GM12878 (cell line): ENCODE measurements around the gene SLC4A2. TPM values are rescaled to one million over a fixed set of nuclear protein-coding genes. Genes with fewer than 3 reads are reported as not detected.

Experiments
- ATAC-seq: fragments of 200-7000 bp; cut with Tn5 transposase; 3 replicates; pipeline ENCODE4 v1.9.1; 2020; ENCODE audit warnings: mild to moderate bottlenecking, moderate library complexity
- BruUV-seq: library from RNA; stranded (reverse); fragments of 400-500 nt; replicated peaks from 2 replicates; lab custom pipeline; 2021; lab: Mats Ljungman, UMichigan
- CTCF ChIA-PET: fragments of 300-600 bp; sonication (Branson Sonifier 250); formaldehyde crosslinking; extraction: SDS; loops from one replicate; lab custom pipeline; 2021; ENCODE audit warnings: inconsistent platforms; lab: Yijun Ruan, JAX
- POLR2A ChIA-PET: fragments of 350-600 bp; formaldehyde crosslinking; extraction: SDS; loops from one replicate; lab custom pipeline; 2021; ENCODE audit warnings: inconsistent platforms; lab: Charles Lee
- RAD21 ChIA-PET: fragments of 300-600 bp; sonication (Branson Sonifier 250); formaldehyde crosslinking; loops from one replicate; lab custom pipeline; 2023; ENCODE audit warnings: antibody characterized with exemption; ENCODE audit not compliant: unreplicated experiment; lab: Charles Lee
- SMC1A ChIA-PET: fragments of 300-600 bp; sonication (Branson Sonifier 250); formaldehyde crosslinking; loops from one replicate; lab custom pipeline; 2023; ENCODE audit not compliant: unreplicated experiment, uncharacterized antibody; lab: Charles Lee
- DNase-seq: peaks from one replicate; pipeline ENCODE4 v3.0.0-alpha.2; 2011; ENCODE audit warnings: low read depth, low spot score
- FAIRE-seq: peaks from 3 replicates; lab custom pipeline; 2011; peaks lifted over from hg19 to GRCh38; lab: Jason Lieb, UNC
- H2AFZ ChIP-seq: 2 replicates; pipeline ENCODE4 v1.6.0; 2011; ENCODE audit warnings: low read depth, low read length, control low read depth; ENCODE audit not compliant: control insufficient read depth
- H3K27ac ChIP-seq: 2 replicates; pipeline ENCODE4 v1.5.1; 2011; ENCODE audit warnings: control low read depth; ENCODE audit not compliant: control insufficient read depth, insufficient read depth
- H3K27me3 ChIP-seq, 2 experiments: replicated peaks in 1 of 2; 2 replicates each; pipeline versions ENCODE4 v1.6.0 to v1.6.1; 2011; ENCODE audit warnings: low read length in 1 of 2; ENCODE audit not compliant: control insufficient read depth in 2 of 2, insufficient read depth in 2 of 2
- H3K36me3 ChIP-seq, 2 experiments: 2 replicates each; pipeline ENCODE4 v1.5.1; 2011; ENCODE audit warnings: low read length in 1 of 2; ENCODE audit not compliant: control insufficient read depth in 2 of 2, insufficient read depth in 2 of 2
- H3K4me1 ChIP-seq: 2 replicates; pipeline ENCODE4 v1.6.1; 2011; ENCODE audit warnings: mild to moderate bottlenecking, low read length, moderate library complexity, mixed read lengths; ENCODE audit not compliant: control insufficient read depth, insufficient read depth
- H3K4me2 ChIP-seq: 2 replicates; pipeline ENCODE4 v1.6.0; 2011; ENCODE audit warnings: control low read depth; ENCODE audit not compliant: control insufficient read depth, insufficient read depth
- H3K4me3 ChIP-seq: fragments of 200-600 bp; sonication (generic); 2 replicates; pipeline ENCODE4 v1.5.1; 2016
- H3K79me2 ChIP-seq: 2 replicates; pipeline ENCODE4 v1.6.0; 2011; ENCODE audit warnings: low read length; ENCODE audit not compliant: control insufficient read depth, insufficient read depth
- H3K9ac ChIP-seq: 2 replicates; pipeline ENCODE4 v1.8.0; 2011; ENCODE audit warnings: low read length, control low read depth, mixed read lengths; ENCODE audit not compliant: control insufficient read depth, insufficient read depth
- H3K9me3 ChIP-seq: replicated peaks from 3 replicates; pipeline ENCODE4 v1.5.1; 2011; ENCODE audit warnings: mild to moderate bottlenecking, low read length; ENCODE audit not compliant: control insufficient read depth, insufficient read depth
- H4K20me1 ChIP-seq: 2 replicates; pipeline ENCODE4 v1.6.0; 2011; ENCODE audit not compliant: control insufficient read depth, insufficient read depth
- BHLHE40 ChIP-seq, 2 experiments: fragments of 450-650 bp in 1 of 2; IDR thresholded peaks; 2 replicates each; pipeline ENCODE4 v1.6.1; 2011 to 2017; ENCODE audit warnings: low read depth in 2 of 2, borderline replicate concordance in 1 of 2, improper control_type of control experiment in 1 of 2, low read length in 1 of 2, mild to moderate bottlenecking in 1 of 2
- HCFC1 ChIP-seq: fragments of 150-350 bp; IDR thresholded peaks from 2 replicates; pipeline ENCODE4 v1.6.1; 2014; ENCODE audit warnings: low read length
- IRF5 ChIP-seq: fragments of 450-650 bp; IDR thresholded peaks from 2 replicates; pipeline ENCODE4 v1.6.1; 2017; ENCODE audit warnings: borderline replicate concordance
- MEF2A ChIP-seq: IDR thresholded peaks from 2 replicates; pipeline ENCODE4 v1.6.1; 2011; ENCODE audit warnings: low read depth, mild to moderate bottlenecking, low read length, moderate library complexity; ENCODE audit not compliant: insufficient read depth
- MTA2 ChIP-seq: fragments of 450-650 bp; IDR thresholded peaks from 2 replicates; pipeline ENCODE4 v1.6.1; 2016; ENCODE audit warnings: low read depth, mild to moderate bottlenecking, moderate library complexity
- SMAD1 ChIP-seq: fragments of 450-650 bp; IDR thresholded peaks from 2 replicates; pipeline ENCODE4 v1.6.1; 2018; ENCODE audit warnings: mild to moderate bottlenecking, low read depth; ENCODE audit not compliant: partially characterized antibody
- SREBF1 ChIP-seq: IDR thresholded peaks from 2 replicates; pipeline ENCODE4 v1.6.1; 2012; ENCODE audit warnings: mild to moderate bottlenecking, low read length
- TCF12 ChIP-seq: IDR thresholded peaks from 2 replicates; pipeline ENCODE4 v1.6.1; 2011; ENCODE audit warnings: low read depth, mild to moderate bottlenecking, low read length
- ZNF274 ChIP-seq: IDR thresholded peaks from one replicate; pipeline ENCODE4 v1.8.0; 2011; ENCODE audit not compliant: insufficient read length, insufficient read depth
- WGBS: methylation state at CpG from one replicate; pipeline ENCODE4 v1.1.6; 2016; ENCODE audit warnings: low lambda C conversion rate; ENCODE audit not compliant: insufficient replicate concordance, insufficient coverage; ENCODE audit errors: missing lambda C conversion rate; 5-methylcytosine and 5-hydroxymethylcytosine counted together
- in situ Hi-C: fragments of 300-500 bp; cut with MboI; formaldehyde crosslinking; loops from 9 replicates; pipeline ENCODE4 v1.14.3; 2018; ENCODE audit warnings: mixed read lengths
- intact Hi-C: fragments of 100-400 bp; cut with micrococcal nuclease; formaldehyde crosslinking; loops from one replicate; pipeline ENCODE4 v1.14.2; 2022; ENCODE audit not compliant: unreplicated experiment
- polyA plus RNA-seq, 11 experiments: library from polyadenylated mRNA; depleted of rRNA in 4 of 11; unstranded in 6 of 11; stranded (reverse) in 5 of 11; fragments of >200 nt; fragmentation: Nextera tagmentation in 4 of 11; fragmentation: Illumina TruSeq in 1 of 11; extraction: Ambion mirVana in 4 of 11; extraction: Trizol in 1 of 11; gene quantifications; 1 replicate in 1 of 11; 2 replicates in 10 of 11; pipeline versions ENCODE4 v1.2.1 to v1.2.3, GENCODE V29; 2011 to 2016; ENCODE audit warnings: inconsistent platforms in 2 of 11, missing spikeins in 2 of 11, low read depth in 1 of 11
- total RNA-seq, 4 experiments: library from RNA; depleted of rRNA in 3 of 4; stranded (reverse); fragments of >200 nt in 3 of 4; fragmentation: Illumina TruSeq in 1 of 4; extraction: Trizol in 1 of 4; gene quantifications; 2 replicates each; pipeline versions ENCODE4 v1.2.1 to v1.2.3, GENCODE V29; 2013 to 2021

Gene SLC4A2
- total and polyA plus RNA-seq, 10 of the 15 experiments (the other 5 are each of a cell fraction or from before 2014, with no cell fraction given): 2.7 to 78.6 (median 30.1) TPM

GRCh38 chr7:151039850-151040548, 19.4 kb upstream of the SLC4A2 start:
- Histone ChIP-seq H3K79me2 (no peaks in the 10 kb centered on the region), H3K4me3 (no peak overlapping the region), H2AFZ (no peak overlapping the region), H3K9ac (no peak overlapping the region), H3K27ac (no peak overlapping the region), H3K4me1 (no peaks in the 10 kb centered on the region), H4K20me1 (no peaks in the 10 kb centered on the region), H3K9me3 (no peaks in the 10 kb centered on the region), H3K4me2 (no peak overlapping the region), H3K27me3 (no peaks in the 10 kb centered on the region), H3K36me3 (no peaks in the 10 kb centered on the region; a peak in 1 of 4 replicates)
- DNase-seq (no peak), ATAC-seq (no peak), FAIRE-seq (no peak)
- RAD21 ChIA-PET: no interaction called here
- POLR2A ChIA-PET: no interaction called here
- in situ Hi-C loops: no loop called here
- intact Hi-C loops: no loop called here
- TF ChIP-seq TCF12: no peak
- TF ChIP-seq BHLHE40 (IDR thresholded peaks at IDR 0.05; ENCODE audit: borderline replicate concordance in 1 of 2, low read depth in 2 of 2, low read length in 1 of 2): no peak
- no peak for TF ChIP-seq HCFC1
- TF ChIP-seq IRF5: no peak
- TF ChIP-seq MEF2A: no peak
- no peak for TF ChIP-seq SREBF1
- TF ChIP-seq MTA2: no peak
- no peak for TF ChIP-seq SMAD1
- no peak for TF ChIP-seq ZNF274
- BruUV-seq: no TSS peak
- 83% methylated on average over 18 of the region's 18 CpGs for WGBS
- SMC1A ChIA-PET: no interaction called here
- CTCF ChIA-PET: no interaction called here
